Osteocyte (in vitro differentiated cells): ENCODE data around the gene SKA3. TPM values are rescaled to one million over a fixed set of nuclear protein-coding genes. Genes with fewer than 3 reads are reported as not detected.

Experiments
- DNase-seq: peaks from one replicate; pipeline ENCODE4 v3.0.0; 2021; ENCODE audit warnings: mixed read lengths; ENCODE audit not compliant: unreplicated experiment; ENCODE audit errors: extremely low spot score
- H3K27ac Mint-ChIP-seq: one replicate; pipeline ENCODE4 v1.8.0; 2021; ENCODE audit warnings: mild to moderate bottlenecking, mixed read lengths; ENCODE audit not compliant: unreplicated experiment
- H3K27me3 Mint-ChIP-seq: one replicate; pipeline ENCODE4 v1.8.0; 2021; ENCODE audit warnings: mixed read lengths; ENCODE audit not compliant: unreplicated experiment
- H3K36me3 Mint-ChIP-seq: one replicate; pipeline ENCODE4 v1.8.0; 2021; ENCODE audit warnings: mixed read lengths; ENCODE audit not compliant: unreplicated experiment
- H3K4me1 Mint-ChIP-seq: one replicate; pipeline ENCODE4 v1.8.0; 2021; ENCODE audit warnings: mixed read lengths; ENCODE audit not compliant: unreplicated experiment
- H3K4me3 Mint-ChIP-seq: one replicate; pipeline ENCODE4 v1.8.0; 2021; ENCODE audit warnings: mild to moderate bottlenecking, moderate library complexity, mixed read lengths; ENCODE audit not compliant: unreplicated experiment
- H3K9me3 Mint-ChIP-seq: one replicate; pipeline ENCODE4 v1.8.0; 2021; ENCODE audit warnings: mixed read lengths; ENCODE audit not compliant: unreplicated experiment
- CTCF ChIP-seq: fragments of 200-600 bp; sonication (generic); IDR thresholded peaks from 2 replicates; pipeline ENCODE4 v1.5.0; 2021; ENCODE audit warnings: antibody characterized with exemption, mild to moderate bottlenecking, moderate library complexity
- total RNA-seq: library from RNA; stranded (reverse); gene quantifications from 2 replicates; pipeline ENCODE4 v1.2.1, GENCODE V29; 2021

Gene SKA3
- total RNA-seq, 1 donor from 2014 or later = 4.0 TPM

DNA sequence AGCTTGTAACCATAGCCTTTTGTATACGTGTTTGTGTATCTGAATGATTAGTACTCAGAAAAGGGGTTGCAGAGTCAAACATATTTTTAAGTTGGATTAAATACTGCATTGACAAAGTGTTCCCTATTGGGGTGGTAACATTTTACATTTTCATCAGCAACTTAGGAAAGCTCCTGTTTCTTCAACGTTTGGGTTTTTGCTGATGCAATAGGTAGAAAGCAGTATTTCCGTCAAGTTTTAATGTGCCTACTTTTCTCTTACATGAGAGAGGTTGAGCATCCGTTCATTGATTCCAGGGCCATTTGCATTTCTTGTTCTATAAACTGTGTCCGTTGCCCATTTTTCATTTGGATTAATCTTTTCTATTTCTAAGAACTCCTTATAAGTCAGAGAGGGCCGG is 56.2 kb downstream of the SKA3 start:
- Mint-ChIP-seq H3K4me3 (no peak overlapping the region), H3K9me3 (no peaks in the 10 kb centered on the region), H3K4me1 (peaks cover 6% of the 10 kb centered on the region), H3K27ac (no peak overlapping the region), H3K27me3 (no peaks in the 10 kb centered on the region), H3K36me3 (no peaks in the 10 kb centered on the region)
- DNase-seq = no peak
- no peak for TF ChIP-seq CTCF

DNA sequence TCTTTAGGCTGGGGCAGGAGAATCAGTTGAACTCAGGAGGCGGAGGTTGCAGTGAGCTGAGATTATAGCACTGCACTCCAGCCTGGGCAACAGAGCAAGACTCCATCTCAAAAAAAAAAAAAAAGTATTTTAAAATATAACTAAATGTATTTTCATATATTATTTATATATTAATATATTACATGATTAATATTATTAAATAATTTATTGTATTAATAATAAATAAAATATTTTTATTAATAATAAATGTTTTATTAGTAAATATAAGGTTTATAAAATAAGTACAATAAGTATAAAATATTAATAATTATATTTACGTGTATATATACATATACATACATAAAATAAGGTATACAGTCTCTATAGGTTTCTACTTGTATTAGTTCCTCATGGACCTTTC is 56.8 kb downstream of the SKA3 start:
- H3K9me3 Mint-ChIP-seq = no peaks in the 10 kb centered on the region
- no peak overlapping the region for H3K4me3 Mint-ChIP-seq
- peaks cover under 1% of the 10 kb centered on the region for H3K4me1 Mint-ChIP-seq
- no peaks in the 10 kb centered on the region for H3K36me3 Mint-ChIP-seq
- no peak overlapping the region for H3K27ac Mint-ChIP-seq
- TF ChIP-seq CTCF = no peak
- no peaks in the 10 kb centered on the region for H3K27me3 Mint-ChIP-seq
- no peak for DNase-seq

DNA sequence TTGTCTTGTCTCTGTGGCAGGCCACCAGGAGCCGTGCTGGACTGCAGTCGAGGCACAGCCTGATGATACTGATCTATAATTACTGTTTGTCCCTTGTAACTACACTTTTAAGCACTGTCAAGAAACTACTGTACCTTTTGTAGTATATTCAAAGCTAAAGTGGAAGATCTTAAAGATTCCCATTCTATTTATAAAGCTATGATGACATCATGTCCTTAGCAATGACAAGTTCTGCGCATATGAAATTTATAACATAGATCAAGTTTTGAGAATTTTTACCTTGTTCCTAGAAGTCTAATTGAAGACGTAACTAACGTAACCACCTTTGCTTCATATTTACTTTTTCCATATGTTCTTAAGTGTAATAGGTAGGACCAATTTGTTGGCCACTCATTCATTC is 58.2 kb downstream of the SKA3 start:
- Mint-ChIP-seq H3K36me3 (no peaks in the 10 kb centered on the region), H3K4me3 (no peak overlapping the region), H3K27me3 (no peaks in the 10 kb centered on the region), H3K9me3 (no peaks in the 10 kb centered on the region), H3K4me1 (no peaks in the 10 kb centered on the region), H3K27ac (no peak overlapping the region)
- no peak for TF ChIP-seq CTCF
- no peak for DNase-seq

DNA sequence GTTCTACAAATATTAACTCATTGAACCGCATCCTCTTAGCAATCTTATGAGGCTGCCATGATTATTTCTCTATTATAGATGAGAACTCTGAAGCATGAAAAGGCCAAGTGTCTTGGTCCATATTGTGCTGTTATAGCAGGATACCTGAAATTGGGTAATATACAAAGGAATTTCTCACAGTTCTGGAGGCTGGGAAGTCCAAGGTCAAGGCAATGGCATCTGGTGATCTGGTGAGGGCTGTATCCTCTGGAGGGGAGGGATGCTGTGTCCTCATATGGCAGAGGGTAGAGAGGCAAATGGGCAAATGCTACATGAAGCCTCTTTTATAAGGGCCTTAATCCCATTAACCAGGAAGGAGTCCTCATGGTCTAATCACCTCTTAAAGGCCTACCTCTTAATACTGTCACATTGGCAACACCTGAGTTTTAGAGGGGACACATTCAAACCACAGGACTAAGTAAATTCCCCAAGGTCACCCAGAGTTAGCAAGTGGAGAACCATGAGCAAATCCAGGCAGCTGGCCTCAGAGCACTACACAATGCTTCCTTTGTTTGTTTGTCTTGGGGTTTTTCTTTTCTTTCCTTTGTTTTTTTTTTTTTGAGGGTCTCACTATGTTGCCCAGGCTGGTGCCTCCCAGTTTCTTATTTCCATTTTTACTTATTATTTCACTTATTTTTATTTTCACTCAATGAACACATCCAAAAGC is 59.1 kb downstream of the SKA3 start:
- Mint-ChIP-seq H3K27ac (no peak overlapping the region), H3K4me3 (no peak overlapping the region), H3K36me3 (no peaks in the 10 kb centered on the region), H3K27me3 (no peaks in the 10 kb centered on the region), H3K4me1 (no peaks in the 10 kb centered on the region), H3K9me3 (no peaks in the 10 kb centered on the region)
- no peak for TF ChIP-seq CTCF
- DNase-seq = no peak

GRCh38 chr13:21116141-21116540 is 60.2 kb downstream of the SKA3 start:
- Mint-ChIP-seq H3K27me3 (no peaks in the 10 kb centered on the region), H3K36me3 (no peaks in the 10 kb centered on the region), H3K4me1 (no peaks in the 10 kb centered on the region), H3K4me3 (no peak overlapping the region), H3K27ac (no peak overlapping the region), H3K9me3 (no peaks in the 10 kb centered on the region)
- no peak for DNase-seq
- no peak for TF ChIP-seq CTCF
